Ectodermal cell (in vitro differentiated cells): Measurements from ENCODE around the gene SLC28A1.

Experiments used
- H3K27ac ChIP-seq: 2 replicates; pipeline ENCODE4 v1.7.0; 2013; ENCODE audit warnings: mild to moderate bottlenecking, low read depth, low read length; ENCODE audit not compliant: insufficient read depth, poor library complexity, severe bottlenecking
- H3K27me3 ChIP-seq: 2 replicates; pipeline ENCODE4 v1.7.0; 2013; ENCODE audit warnings: mild to moderate bottlenecking, low read length; ENCODE audit not compliant: insufficient read depth, control insufficient read depth, poor library complexity, severe bottlenecking
- H3K36me3 ChIP-seq: one replicate; pipeline ENCODE4 v1.7.0; 2013; ENCODE audit warnings: low read length; ENCODE audit not compliant: control insufficient read depth, insufficient read depth
- H3K4me1 ChIP-seq: one replicate; pipeline ENCODE4 v1.7.0; 2013; ENCODE audit warnings: low read length; ENCODE audit not compliant: control insufficient read depth, insufficient read depth
- H3K4me3 ChIP-seq: 2 replicates; pipeline ENCODE4 v1.7.0; 2013; ENCODE audit warnings: low read depth, low read length, control low read depth; ENCODE audit not compliant: insufficient read depth
- H3K9me3 ChIP-seq: 2 replicates; pipeline ENCODE4 v1.7.0; 2013; ENCODE audit warnings: mild to moderate bottlenecking, low read length, moderate library complexity; ENCODE audit not compliant: control insufficient read depth
- WGBS, 2 experiments: methylation state at CpG; one replicate each; pipeline ENCODE4 v1.1.7; 2013; ENCODE audit warnings: missing lambda C conversion rate in 2 of 2; 5-methylcytosine and 5-hydroxymethylcytosine counted together

The SLC28A1 gene

GRCh38 chr15:84951736-84952135, 67.3 kb downstream of the SLC28A1 start:
- H3K9me3 ChIP-seq = no peaks in the 10 kb centered on the region
- H3K27ac ChIP-seq = no peak overlapping the region
- WGBS, 2 experiments = 91 to 94% methylated on average over 5 of the region's 5 CpGs
- H3K4me3 ChIP-seq = no peak overlapping the region
- H3K4me1 ChIP-seq = no peaks in the 10 kb centered on the region
- no peaks in the 10 kb centered on the region for H3K36me3 ChIP-seq
- H3K27me3 ChIP-seq = no peaks in the 10 kb centered on the region

GRCh38 chr15:84953136-84953535, 68.7 kb downstream of the SLC28A1 start:
- Histone ChIP-seq H3K4me1 (no peaks in the 10 kb centered on the region), H3K27ac (no peak overlapping the region), H3K9me3 (no peaks in the 10 kb centered on the region), H3K4me3 (no peak overlapping the region), H3K27me3 (no peaks in the 10 kb centered on the region), H3K36me3 (no peaks in the 10 kb centered on the region)
- 94 to 95% methylated on average over 4 of the region's 4 CpGs for WGBS, 2 experiments

- H3K4me1 ChIP-seq = no peaks in the 10 kb centered on the region
- no peaks in the 10 kb centered on the region for H3K27me3 ChIP-seq
- H3K4me3 ChIP-seq = no peak overlapping the region
- H3K27ac ChIP-seq = no peak overlapping the region
- 77 to 88% methylated on average over 1 of the region's 1 CpG for WGBS, 2 experiments
- no peaks in the 10 kb centered on the region for H3K9me3 ChIP-seq
- no peaks in the 10 kb centered on the region for H3K36me3 ChIP-seq
Observed at GRCh38 chr15:84953726-84954125, 69.3 kb downstream of the SLC28A1 start.

- no peak overlapping the region for H3K4me3 ChIP-seq
Observed at GRCh38 chr15:84955089-84955848, 70.8 kb downstream of the SLC28A1 start.

GRCh38 chr15:84956199-84956598, 71.7 kb downstream of the SLC28A1 start:
- Histone ChIP-seq H3K27ac (no peak overlapping the region), H3K9me3 (no peaks in the 10 kb centered on the region), H3K27me3 (no peaks in the 10 kb centered on the region), H3K4me3 (no peak overlapping the region), H3K36me3 (no peaks in the 10 kb centered on the region), H3K4me1 (no peaks in the 10 kb centered on the region)
- WGBS, 2 experiments = 89 to 93% methylated on average over 2 of the region's 2 CpGs

More at GRCh38 chr15:84955089-84955848, 70.8 kb downstream of the SLC28A1 start:
- Histone ChIP-seq H3K4me1 (no peaks in the 10 kb centered on the region), H3K36me3 (no peaks in the 10 kb centered on the region), H3K27me3 (no peaks in the 10 kb centered on the region), H3K9me3 (no peaks in the 10 kb centered on the region), H3K27ac (no peak overlapping the region)
- WGBS, 2 experiments = 52 to 53% methylated on average over 14 to 15 of the region's 15 CpGs

GRCh38 chr15:84960391-84961113, 76.1 kb downstream of the SLC28A1 start:
- Histone ChIP-seq H3K27me3 (no peaks in the 10 kb centered on the region), H3K4me1 (no peaks in the 10 kb centered on the region), H3K4me3 (no peak overlapping the region), H3K27ac (no peak overlapping the region), H3K9me3 (no peaks in the 10 kb centered on the region), H3K36me3 (no peaks in the 10 kb centered on the region)
- 86% methylated on average over 13 of the region's 13 CpGs for WGBS, 2 experiments

- Histone ChIP-seq H3K9me3 (no peaks in the 10 kb centered on the region), H3K27ac (no peak overlapping the region), H3K36me3 (no peaks in the 10 kb centered on the region), H3K27me3 (no peaks in the 10 kb centered on the region), H3K4me3 (no peak overlapping the region), H3K4me1 (no peaks in the 10 kb centered on the region)
- WGBS, 2 experiments = 72 to 80% methylated on average over 3 of the region's 3 CpGs
Observed at GRCh38 chr15:84961114-84961452, 76.6 kb downstream of the SLC28A1 start.

- WGBS, 2 experiments = 73 to 88% methylated on average over 2 to 3 of the region's 3 CpGs
Observed at GRCh38 chr15:84961707-84962106, 77.2 kb downstream of the SLC28A1 start.

GRCh38 chr15:84962955-84963354, 78.5 kb downstream of the SLC28A1 start:
- Histone ChIP-seq H3K36me3 (no peaks in the 10 kb centered on the region), H3K27me3 (no peaks in the 10 kb centered on the region), H3K4me1 (no peaks in the 10 kb centered on the region), H3K9me3 (no peaks in the 10 kb centered on the region), H3K27ac (no peak overlapping the region), H3K4me3 (no peak overlapping the region)
- 88 to 90% methylated on average over 3 of the region's 3 CpGs for WGBS, 2 experiments

More at GRCh38 chr15:84961707-84962106, 77.2 kb downstream of the SLC28A1 start:
- H3K27ac ChIP-seq = no peak overlapping the region
- H3K27me3 ChIP-seq = no peaks in the 10 kb centered on the region
- no peaks in the 10 kb centered on the region for H3K4me1 ChIP-seq
- no peaks in the 10 kb centered on the region for H3K9me3 ChIP-seq
- no peak overlapping the region for H3K4me3 ChIP-seq
- H3K36me3 ChIP-seq = no peaks in the 10 kb centered on the region

- Histone ChIP-seq H3K27me3 (no peaks in the 10 kb centered on the region), H3K27ac (no peak overlapping the region), H3K36me3 (no peaks in the 10 kb centered on the region), H3K9me3 (no peaks in the 10 kb centered on the region), H3K4me3 (no peak overlapping the region), H3K4me1 (no peaks in the 10 kb centered on the region)
- 80 to 86% methylated on average over 3 of the region's 3 CpGs for WGBS, 2 experiments
Observed at GRCh38 chr15:84967380-84967779, 82.9 kb downstream of the SLC28A1 start.
